Neural progenitor cell (in vitro differentiated cells): ENCODE results near the gene FAM25C. TPM values are rescaled to one million over a fixed set of nuclear protein-coding genes. Genes with fewer than 3 reads are reported as not detected.
"Not testable (repeated sequence)": the region's sequence is repeated elsewhere in the genome, so short reads cannot be mapped to it uniquely, and the experiment has no call there.

ENCODE experiments used
- DNase-seq: peaks from one replicate; pipeline ENCODE4 v3.0.0-alpha.2; 2016; ENCODE audit warnings: low spot score
- H2AFZ ChIP-seq: fragments of 200-600 bp; sonication (generic); replicated peaks from 2 replicates; pipeline ENCODE4 v1.6.1; 2016; ENCODE audit warnings: antibody characterized with exemption
- H3F3A ChIP-seq: fragments of 200-600 bp; sonication (generic); 2 replicates; pipeline ENCODE4 v1.6.1; 2016; ENCODE audit warnings: antibody characterized with exemption, low read depth
- H3K27ac ChIP-seq: fragments of 200-600 bp; sonication (generic); 2 replicates; pipeline ENCODE4 v1.5.1; 2016; ENCODE audit warnings: mild to moderate bottlenecking
- H3K27me3 ChIP-seq: fragments of 200-600 bp; sonication (generic); 2 replicates; pipeline ENCODE4 v1.6.1; 2016; ENCODE audit warnings: mild to moderate bottlenecking, moderate library complexity
- H3K36me3 ChIP-seq: fragments of 200-600 bp; sonication (generic); 2 replicates; pipeline ENCODE4 v1.5.1; 2016
- H3K4me1 ChIP-seq: fragments of 200-600 bp; sonication (generic); 2 replicates; pipeline ENCODE4 v1.6.1; 2016; ENCODE audit warnings: mixed run types
- H3K4me2 ChIP-seq: fragments of 200-600 bp; sonication (generic); 2 replicates; pipeline ENCODE4 v1.6.1; 2016
- H3K4me3 ChIP-seq: fragments of 200-600 bp; sonication (generic); 2 replicates; pipeline ENCODE4 v1.5.1; 2016
- H3K79me2 ChIP-seq: fragments of 200-600 bp; sonication (generic); 2 replicates; pipeline ENCODE4 v1.6.1; 2016; ENCODE audit warnings: low read depth
- H3K9ac ChIP-seq: fragments of 200-600 bp; sonication (generic); 2 replicates; pipeline ENCODE4 v1.6.1; 2016
- H3K9me3 ChIP-seq: fragments of 200-600 bp; sonication (generic); 2 replicates; pipeline ENCODE4 v1.5.1; 2016; ENCODE audit warnings: low read depth
- H4K20me1 ChIP-seq: fragments of 200-600 bp; sonication (generic); 2 replicates; pipeline ENCODE4 v1.6.1; 2016; ENCODE audit warnings: low read depth
- H3K27ac Mint-ChIP-seq: 3 replicates; pipeline ENCODE4 v1.8.0; 2021; ENCODE audit warnings: mixed read lengths
- H3K27me3 Mint-ChIP-seq: 2 replicates; pipeline ENCODE4 v1.8.0; 2022; ENCODE audit warnings: low read depth, mild to moderate bottlenecking, inconsistent platforms, moderate library complexity, mixed read lengths; ENCODE audit not compliant: insufficient read depth
- H3K36me3 Mint-ChIP-seq: 3 replicates; pipeline ENCODE4 v1.8.0; 2021; ENCODE audit warnings: mixed read lengths
- H3K4me1 Mint-ChIP-seq: 3 replicates; pipeline ENCODE4 v1.8.0; 2021; ENCODE audit warnings: mixed read lengths
- H3K4me3 Mint-ChIP-seq: 3 replicates; pipeline ENCODE4 v1.8.0; 2021; ENCODE audit warnings: mild to moderate bottlenecking, moderate library complexity, mixed read lengths
- H3K9me3 Mint-ChIP-seq: 3 replicates; pipeline ENCODE4 v1.8.0; 2020; ENCODE audit warnings: mixed read lengths
- total RNA-seq: library from RNA; depleted of rRNA; stranded (reverse); fragments of >200 nt; gene quantifications from 2 replicates; pipeline ENCODE4 v1.2.3, GENCODE V29; 2015; ENCODE audit warnings: low replicate concordance

FAM25C gene
- not detected in 2 replicates for total RNA-seq

GRCh38 chr10:47999691-48000090 is at the start of gene FAM25C:
Gene FAM25C, minus strand, starts transcription at chr10:47999791. Its CDS starts 26 bp downstream, at chr10:47999765.
- H4K20me1 ChIP-seq, H3K4me3 Mint-ChIP-seq, H3K36me3 Mint-ChIP-seq, H3K4me1 ChIP-seq, DNase-seq, H3K27ac ChIP-seq, H3K4me1 Mint-ChIP-seq, H3K9ac ChIP-seq, H3K27me3 ChIP-seq, H3K79me2 ChIP-seq, H3K27ac Mint-ChIP-seq, H3K4me3 ChIP-seq, H3F3A ChIP-seq, H3K9me3 ChIP-seq, H3K9me3 Mint-ChIP-seq, H3K36me3 ChIP-seq, H2AFZ ChIP-seq, H3K27me3 Mint-ChIP-seq, H3K4me2 ChIP-seq: not testable (repeated sequence)

- DNase-seq, H3K4me3 Mint-ChIP-seq, H3K27ac Mint-ChIP-seq, H3K27me3 Mint-ChIP-seq, H3K4me1 Mint-ChIP-seq, H3K9ac ChIP-seq, H3K9me3 Mint-ChIP-seq, H2AFZ ChIP-seq, H3F3A ChIP-seq, H4K20me1 ChIP-seq, H3K4me1 ChIP-seq, H3K4me3 ChIP-seq, H3K9me3 ChIP-seq, H3K36me3 Mint-ChIP-seq, H3K36me3 ChIP-seq, H3K27me3 ChIP-seq, H3K4me2 ChIP-seq, H3K79me2 ChIP-seq, H3K27ac ChIP-seq: not testable (repeated sequence)
Measured at GRCh38 chr10:48044557-48044956, 45.0 kb upstream of the FAM25C start.

GRCh38 chr10:48031390-48031789 is 31.8 kb upstream of the FAM25C start:
- not testable (repeated sequence) for H3K4me3 ChIP-seq, H3K4me1 ChIP-seq, H3K4me1 Mint-ChIP-seq, H3K9me3 ChIP-seq, H3K36me3 Mint-ChIP-seq, H3K27me3 ChIP-seq, H3K4me3 Mint-ChIP-seq, H3K4me2 ChIP-seq, H3K27me3 Mint-ChIP-seq, H2AFZ ChIP-seq, H4K20me1 ChIP-seq, H3K79me2 ChIP-seq, DNase-seq, H3K27ac Mint-ChIP-seq, H3F3A ChIP-seq, H3K36me3 ChIP-seq, H3K27ac ChIP-seq, H3K9me3 Mint-ChIP-seq, H3K9ac ChIP-seq

- DNase-seq, H3K4me3 Mint-ChIP-seq, H3K27ac Mint-ChIP-seq: not testable (repeated sequence)
Measured at GRCh38 chr10:48002306-48002705, 2.7 kb upstream of the FAM25C start.

GRCh38 chr10:47994045-47994444 is 5.5 kb downstream of the FAM25C start:
- H3K36me3 ChIP-seq, H3K27me3 ChIP-seq, H3K27ac ChIP-seq, H3K9me3 ChIP-seq, H3K4me2 ChIP-seq, H3K4me3 ChIP-seq, H3K79me2 ChIP-seq, H3K27ac Mint-ChIP-seq, H3K4me1 ChIP-seq, H3K9me3 Mint-ChIP-seq, H3F3A ChIP-seq, H2AFZ ChIP-seq, H3K27me3 Mint-ChIP-seq, H3K36me3 Mint-ChIP-seq, DNase-seq, H3K4me1 Mint-ChIP-seq, H3K9ac ChIP-seq, H4K20me1 ChIP-seq, H3K4me3 Mint-ChIP-seq: not testable (repeated sequence)

More at GRCh38 chr10:48002306-48002705, 2.7 kb upstream of the FAM25C start:
- not testable (repeated sequence) for H3K4me1 Mint-ChIP-seq, H4K20me1 ChIP-seq, H3K79me2 ChIP-seq, H3K4me2 ChIP-seq, H3K36me3 ChIP-seq, H3K27me3 Mint-ChIP-seq, H3K4me3 ChIP-seq, H3K4me1 ChIP-seq, H3F3A ChIP-seq, H3K9me3 ChIP-seq, H3K9ac ChIP-seq, H3K27me3 ChIP-seq, H3K36me3 Mint-ChIP-seq, H3K9me3 Mint-ChIP-seq, H2AFZ ChIP-seq, H3K27ac ChIP-seq

- H3K4me2 ChIP-seq, H4K20me1 ChIP-seq, H3K27ac Mint-ChIP-seq, H3K4me3 ChIP-seq, H3K4me1 ChIP-seq, H3K27me3 Mint-ChIP-seq, H3K9me3 Mint-ChIP-seq, DNase-seq, H3F3A ChIP-seq, H3K36me3 ChIP-seq, H3K4me1 Mint-ChIP-seq, H3K9ac ChIP-seq, H3K9me3 ChIP-seq, H3K79me2 ChIP-seq, H3K36me3 Mint-ChIP-seq, H3K27me3 ChIP-seq, H3K4me3 Mint-ChIP-seq, H3K27ac ChIP-seq, H2AFZ ChIP-seq: not testable (repeated sequence)
Measured at GRCh38 chr10:47992560-47992959, 7.0 kb downstream of the FAM25C start.

GRCh38 chr10:47991706-47992105 is 7.9 kb downstream of the FAM25C start:
- H3K36me3 ChIP-seq, H4K20me1 ChIP-seq, H3F3A ChIP-seq, H3K4me3 ChIP-seq, H3K4me2 ChIP-seq, DNase-seq, H2AFZ ChIP-seq, H3K79me2 ChIP-seq, H3K36me3 Mint-ChIP-seq, H3K9me3 Mint-ChIP-seq, H3K4me1 Mint-ChIP-seq, H3K9me3 ChIP-seq, H3K27me3 Mint-ChIP-seq, H3K27ac ChIP-seq, H3K9ac ChIP-seq, H3K4me3 Mint-ChIP-seq, H3K4me1 ChIP-seq, H3K27me3 ChIP-seq, H3K27ac Mint-ChIP-seq: not testable (repeated sequence)

GRCh38 chr10:47990097-47990496 is 9.5 kb downstream of the FAM25C start:
- not testable (repeated sequence) for H3F3A ChIP-seq, H3K4me1 ChIP-seq, H3K4me3 Mint-ChIP-seq, H4K20me1 ChIP-seq, H3K9me3 ChIP-seq, H3K27ac Mint-ChIP-seq, H3K4me1 Mint-ChIP-seq, H3K9ac ChIP-seq, H3K36me3 Mint-ChIP-seq, DNase-seq, H3K9me3 Mint-ChIP-seq, H3K27ac ChIP-seq, H3K4me2 ChIP-seq, H3K27me3 ChIP-seq, H3K36me3 ChIP-seq, H3K79me2 ChIP-seq, H3K27me3 Mint-ChIP-seq, H3K4me3 ChIP-seq, H2AFZ ChIP-seq
